HepG2 (cell line): ENCODE results near the gene AGTR2.

ENCODE experiments used
- CTCF ChIP-seq: sonication (generic); formaldehyde crosslinking; IDR thresholded peaks from 2 replicates; pipeline ENCODE4 v1.5.0; 2020; ENCODE audit warnings: mild to moderate bottlenecking, missing genetic modification reagents, moderate library complexity
- ZNF12 ChIP-seq: sonication (generic); formaldehyde crosslinking; IDR thresholded peaks from 2 replicates; pipeline ENCODE4 v1.5.0; 2020; ENCODE audit warnings: missing genetic modification reagents
- ZSCAN29 ChIP-seq: sonication (generic); formaldehyde crosslinking; conservative IDR thresholded peaks from 2 replicates; pipeline ENCODE4 v1.4.0; 2020; ENCODE audit warnings: mild to moderate bottlenecking, missing genetic modification reagents

- TF ChIP-seq ZSCAN29 (CRISPR knock-in tag) (no peak), ZNF12 (no peak), CTCF (CRISPR knock-in tag) (no peak)
Observed at GRCh38 chrX:116135277-116135676, 35.3 kb upstream of the AGTR2 start.
